DND-41 (cell line): Measurements from ENCODE around the gene S100A12.

Source experiments
- ATAC-seq: fragments of 200-7000 bp; cut with Tn5 transposase; 3 replicates; pipeline ENCODE4 v1.9.1; 2021; ENCODE audit warnings: low read depth; ENCODE audit not compliant: insufficient read depth
- DNase-seq: peaks from one replicate; pipeline ENCODE4 v3.0.0-alpha.2; 2020
- H2AFZ ChIP-seq: 2 replicates; pipeline ENCODE4 v1.6.0; 2012; ENCODE audit warnings: low read depth, low read length
- H3K27ac ChIP-seq: 2 replicates; pipeline ENCODE4 v1.5.1; 2012; ENCODE audit warnings: low read length, inconsistent platforms
- H3K27me3 ChIP-seq: fragments of 200-600 bp; sonication (generic); 2 replicates; pipeline ENCODE4 v1.6.0; 2012; ENCODE audit warnings: low read length, mild to moderate bottlenecking, inconsistent platforms; ENCODE audit not compliant: insufficient read depth, poor library complexity
- H3K36me3 ChIP-seq: 2 replicates; pipeline ENCODE4 v1.5.1; 2012; ENCODE audit warnings: low read length, inconsistent platforms; ENCODE audit not compliant: insufficient read depth
- H3K4me1 ChIP-seq: 2 replicates; pipeline ENCODE4 v1.5.1; 2012; ENCODE audit warnings: mild to moderate bottlenecking, low read length; ENCODE audit not compliant: insufficient read depth
- H3K4me2 ChIP-seq: 2 replicates; pipeline ENCODE4 v1.6.0; 2012; ENCODE audit warnings: mild to moderate bottlenecking, moderate library complexity, low read length, inconsistent platforms; ENCODE audit not compliant: insufficient read depth
- H3K4me3 ChIP-seq, 2 experiments: fragments of 200-600 bp in 1 of 2; shearing (Covaris generic) in 1 of 2; 2 replicates each; pipeline ENCODE4 v1.5.1; 2012 to 2016; ENCODE audit warnings: inconsistent platforms in 2 of 2, low read length in 2 of 2, mild to moderate bottlenecking in 2 of 2, low read depth in 1 of 2, moderate library complexity in 1 of 2
- H3K79me2 ChIP-seq: 2 replicates; pipeline ENCODE4 v1.6.0; 2012; ENCODE audit warnings: low read length, inconsistent platforms; ENCODE audit not compliant: insufficient read depth
- H3K9ac ChIP-seq: 2 replicates; pipeline ENCODE4 v1.6.0; 2012; ENCODE audit warnings: low read depth, mild to moderate bottlenecking, inconsistent platforms, low read length, moderate library complexity
- H3K9me3 ChIP-seq: 2 replicates; pipeline ENCODE4 v1.5.1; 2012; ENCODE audit warnings: low read length, moderate library complexity, mild to moderate bottlenecking, inconsistent platforms; ENCODE audit not compliant: insufficient read depth, severe bottlenecking
- H4K20me1 ChIP-seq: 2 replicates; pipeline ENCODE4 v1.6.0; 2012; ENCODE audit warnings: low read length; ENCODE audit not compliant: insufficient read depth
- EZH2 ChIP-seq: IDR thresholded peaks from 3 replicates; pipeline ENCODE4 v1.6.1; 2012; ENCODE audit warnings: borderline replicate concordance, low read depth, mild to moderate bottlenecking, moderate library complexity, low read length, inconsistent platforms; ENCODE audit not compliant: severe bottlenecking
- TF ChIP-seq, protein P1 (sequence below): IDR thresholded peaks from 2 replicates; pipeline ENCODE4 v1.5.1; 2012; ENCODE audit warnings: borderline replicate concordance, low read length, moderate library complexity, mild to moderate bottlenecking; ENCODE audit not compliant: poor library complexity, severe bottlenecking; ENCODE audit errors: extremely low read depth

Gene S100A12

GRCh38 chr1:153368495-153368894 is 6.9 kb downstream of the S100A12 start:
- no peaks in the 10 kb centered on the region for H4K20me1 ChIP-seq
- H3K27ac ChIP-seq, result no peak overlapping the region
- no peak overlapping the region for H3K4me3 ChIP-seq
- H3K36me3 ChIP-seq, result no peaks in the 10 kb centered on the region
- ATAC-seq (no peak), DNase-seq (no peak)
- peaks cover 23% of the 10 kb centered on the region for H3K27me3 ChIP-seq
- TF ChIP-seq, protein P1, sequence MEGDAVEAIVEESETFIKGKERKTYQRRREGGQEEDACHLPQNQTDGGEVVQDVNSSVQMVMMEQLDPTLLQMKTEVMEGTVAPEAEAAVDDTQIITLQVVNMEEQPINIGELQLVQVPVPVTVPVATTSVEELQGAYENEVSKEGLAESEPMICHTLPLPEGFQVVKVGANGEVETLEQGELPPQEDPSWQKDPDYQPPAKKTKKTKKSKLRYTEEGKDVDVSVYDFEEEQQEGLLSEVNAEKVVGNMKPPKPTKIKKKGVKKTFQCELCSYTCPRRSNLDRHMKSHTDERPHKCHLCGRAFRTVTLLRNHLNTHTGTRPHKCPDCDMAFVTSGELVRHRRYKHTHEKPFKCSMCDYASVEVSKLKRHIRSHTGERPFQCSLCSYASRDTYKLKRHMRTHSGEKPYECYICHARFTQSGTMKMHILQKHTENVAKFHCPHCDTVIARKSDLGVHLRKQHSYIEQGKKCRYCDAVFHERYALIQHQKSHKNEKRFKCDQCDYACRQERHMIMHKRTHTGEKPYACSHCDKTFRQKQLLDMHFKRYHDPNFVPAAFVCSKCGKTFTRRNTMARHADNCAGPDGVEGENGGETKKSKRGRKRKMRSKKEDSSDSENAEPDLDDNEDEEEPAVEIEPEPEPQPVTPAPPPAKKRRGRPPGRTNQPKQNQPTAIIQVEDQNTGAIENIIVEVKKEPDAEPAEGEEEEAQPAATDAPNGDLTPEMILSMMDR, result no peak
- TF ChIP-seq EZH2, result no peak
- H3K9me3 ChIP-seq, result no peaks in the 10 kb centered on the region
- H3K4me2 ChIP-seq, result no peak overlapping the region
- H2AFZ ChIP-seq, result no peak overlapping the region
- no peak overlapping the region for H3K9ac ChIP-seq
- no peaks in the 10 kb centered on the region for H3K79me2 ChIP-seq
- H3K4me1 ChIP-seq, result no peaks in the 10 kb centered on the region

- H3K4me3 ChIP-seq, result no peak overlapping the region
- no peaks in the 10 kb centered on the region for H3K79me2 ChIP-seq
- no peak overlapping the region for H3K27ac ChIP-seq
- no peaks in the 10 kb centered on the region for H3K4me1 ChIP-seq
- no peak overlapping the region for H2AFZ ChIP-seq
- H3K36me3 ChIP-seq, result no peaks in the 10 kb centered on the region
- no peak overlapping the region for H3K4me2 ChIP-seq
- ATAC-seq (no peak), DNase-seq (no peak)
- no peaks in the 10 kb centered on the region for H4K20me1 ChIP-seq
- H3K27me3 ChIP-seq, result peaks cover 32% of the 10 kb centered on the region
- TF ChIP-seq, protein P1, result no peak
- no peak for TF ChIP-seq EZH2
- no peaks in the 10 kb centered on the region for H3K9me3 ChIP-seq
- no peak overlapping the region for H3K9ac ChIP-seq
Measured at GRCh38 chr1:153367090-153367489, 8.3 kb downstream of the S100A12 start.

DNA sequence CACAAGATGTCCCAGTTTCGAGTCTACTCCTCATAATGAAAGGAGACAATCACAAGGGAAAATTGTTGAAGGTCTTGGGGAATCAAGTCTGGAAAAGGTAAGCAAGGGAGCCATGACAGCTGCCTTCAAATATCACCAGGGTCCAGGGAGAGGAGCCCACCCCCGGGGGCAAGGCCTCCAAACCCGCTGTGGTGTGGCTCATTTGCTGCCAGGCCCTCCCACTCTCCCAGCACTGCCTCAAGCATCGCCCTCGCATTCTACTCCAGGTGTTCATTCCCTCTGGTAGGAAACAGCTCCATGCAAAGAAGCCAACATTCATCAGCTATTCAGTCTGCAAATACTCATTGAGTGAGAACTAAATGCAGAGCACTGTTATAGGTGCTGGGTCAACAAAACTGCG is 9.2 kb downstream of the S100A12 start:
- Histone ChIP-seq H3K79me2 (no peaks in the 10 kb centered on the region), H3K9me3 (no peaks in the 10 kb centered on the region), H3K4me3 (no peak overlapping the region), H3K4me2 (no peak overlapping the region), H4K20me1 (no peaks in the 10 kb centered on the region), H3K27me3 (peaks cover 40% of the 10 kb centered on the region), H3K36me3 (no peaks in the 10 kb centered on the region), H3K4me1 (no peaks in the 10 kb centered on the region), H2AFZ (no peak overlapping the region), H3K27ac (no peak overlapping the region), H3K9ac (no peak overlapping the region)
- DNase-seq (no peak), ATAC-seq (no peak)
- TF ChIP-seq EZH2, result no peak
- TF ChIP-seq, protein P1, result no peak

GRCh38 chr1:153365696-153366095 is 9.7 kb downstream of the S100A12 start:
- ATAC-seq (no peak), DNase-seq (no peak)
- Histone ChIP-seq H3K4me1 (no peaks in the 10 kb centered on the region), H3K9ac (no peak overlapping the region), H4K20me1 (no peaks in the 10 kb centered on the region), H2AFZ (no peak overlapping the region), H3K36me3 (no peaks in the 10 kb centered on the region), H3K27me3 (peaks cover 46% of the 10 kb centered on the region), H3K79me2 (no peaks in the 10 kb centered on the region), H3K4me2 (no peak overlapping the region), H3K9me3 (no peaks in the 10 kb centered on the region), H3K4me3 (no peak overlapping the region), H3K27ac (no peak overlapping the region)
- TF ChIP-seq, protein P1, result no peak
- TF ChIP-seq EZH2, result no peak
